HG03460 (cell line): ENCODE measurements around the gene POT1.

ENCODE experiments used
- ATAC-seq: cut with Tn5 transposase; IDR thresholded peaks from one replicate; pipeline ENCODE4 v1.9.1; 2021; ENCODE audit not compliant: unreplicated experiment

The POT1 gene

GRCh38 chr7:124773938-124774337, 155.7 kb downstream of the POT1 start:
- ATAC-seq: no peak

DNA sequence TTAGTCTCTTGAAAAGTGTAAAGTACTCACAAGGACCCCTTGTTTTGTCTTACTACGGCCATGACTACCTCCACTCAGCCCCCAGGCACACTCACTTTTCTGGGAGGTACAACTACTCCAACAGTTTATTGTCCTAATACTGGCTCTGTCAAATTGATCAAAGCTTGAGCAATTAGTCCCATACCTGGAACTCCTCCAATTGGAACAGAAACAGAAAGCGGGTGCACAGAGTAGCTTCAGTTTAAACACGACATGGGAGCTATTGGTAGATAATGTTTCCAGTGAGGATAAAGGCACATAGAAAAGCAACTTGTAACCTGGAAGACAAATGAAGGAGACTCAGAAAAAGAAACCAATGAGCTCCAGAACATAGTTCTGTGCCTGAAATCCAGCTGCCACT, 156.3 kb downstream of the POT1 start:
- no peak for ATAC-seq
